Neuronal stem cell (in vitro differentiated cells): ENCODE measurements around the gene GRIK4.
A peak's percentile ranks its signal among the peaks of the same experiment; 100 is the strongest.

Experiments used
- DNase-seq: peaks from one replicate; pipeline ENCODE4 v3.0.0-alpha.2; 2013; ENCODE audit warnings: low spot score
- H2AFZ ChIP-seq: one replicate; pipeline ENCODE4 v1.6.1; 2013; ENCODE audit warnings: mild to moderate bottlenecking, low read length, inconsistent platforms
- H2AK5ac ChIP-seq: 2 replicates; pipeline ENCODE4 v1.6.1; 2013; ENCODE audit warnings: low read depth, mild to moderate bottlenecking, inconsistent platforms, low read length, moderate library complexity, mixed read lengths
- H2BK120ac ChIP-seq: 2 replicates; pipeline ENCODE4 v1.6.1; 2013; ENCODE audit warnings: low read depth, mild to moderate bottlenecking, inconsistent platforms, low read length, moderate library complexity, mixed read lengths
- H2BK12ac ChIP-seq: one replicate; pipeline ENCODE4 v1.6.1; 2013; ENCODE audit warnings: low read length, inconsistent platforms
- H2BK15ac ChIP-seq: 2 replicates; pipeline ENCODE4 v1.6.1; 2013; ENCODE audit warnings: mild to moderate bottlenecking, low read length, inconsistent platforms, mixed read lengths
- H2BK5ac ChIP-seq: one replicate; pipeline ENCODE4 v1.6.1; 2013; ENCODE audit warnings: inconsistent platforms, mild to moderate bottlenecking, low read length, moderate library complexity
- H3K14ac ChIP-seq: one replicate; pipeline ENCODE4 v1.6.1; 2013; ENCODE audit warnings: low read length, inconsistent platforms
- H3K18ac ChIP-seq: 2 replicates; pipeline ENCODE4 v1.6.1; 2013; ENCODE audit warnings: low read length, inconsistent platforms
- H3K23ac ChIP-seq: 2 replicates; pipeline ENCODE4 v1.6.1; 2013; ENCODE audit warnings: low read depth, mild to moderate bottlenecking, mixed read lengths, low read length, inconsistent platforms; ENCODE audit not compliant: poor library complexity
- H3K27ac ChIP-seq: replicated peaks from 3 replicates; pipeline ENCODE4 v1.5.1; 2013; ENCODE audit warnings: low read length, inconsistent platforms
- H3K27me3 ChIP-seq, 3 experiments: 2 replicates each; pipeline ENCODE4 v1.6.1; 2013; ENCODE audit warnings: low read length in 3 of 3, mild to moderate bottlenecking in 2 of 3, inconsistent platforms in 1 of 3, low read depth in 1 of 3, mixed read lengths in 1 of 3, moderate library complexity in 1 of 3; ENCODE audit not compliant: control insufficient read depth in 3 of 3, insufficient read depth in 3 of 3
- H3K36me3 ChIP-seq, 2 donors: replicated peaks in 1 of 2; 2 replicates each; pipeline ENCODE4 v1.6.1; 2013; ENCODE audit warnings: low read length in 2 of 2; ENCODE audit not compliant: control insufficient read depth in 2 of 2, insufficient read depth in 2 of 2
- H3K4ac ChIP-seq: 2 replicates; pipeline ENCODE4 v1.6.1; 2013; ENCODE audit warnings: inconsistent platforms, mild to moderate bottlenecking, low read length, moderate library complexity
- H3K4me1 ChIP-seq, 2 donors: 1 replicate in 1 of 2; 2 replicates in 1 of 2; pipeline ENCODE4 v1.6.1; 2013; ENCODE audit warnings: low read length in 2 of 2, low read depth in 1 of 2; ENCODE audit not compliant: control insufficient read depth in 2 of 2, insufficient read depth in 1 of 2
- H3K4me2 ChIP-seq: one replicate; pipeline ENCODE4 v1.6.1; 2013; ENCODE audit warnings: mild to moderate bottlenecking, low read length, inconsistent platforms; ENCODE audit not compliant: insufficient read depth, poor library complexity, severe bottlenecking
- H3K4me3 ChIP-seq, 2 donors: 2 replicates each; pipeline ENCODE4 v1.5.1; 2013; ENCODE audit warnings: low read length in 2 of 2, mild to moderate bottlenecking in 2 of 2, inconsistent platforms in 1 of 2, moderate library complexity in 1 of 2
- H3K79me1 ChIP-seq: one replicate; pipeline ENCODE4 v1.6.1; 2013; ENCODE audit warnings: low read depth, mild to moderate bottlenecking, inconsistent platforms, low read length, moderate library complexity
- H3K9ac ChIP-seq: one replicate; pipeline ENCODE4 v1.6.1; 2013; ENCODE audit warnings: mild to moderate bottlenecking, low read depth, low read length, inconsistent platforms; ENCODE audit not compliant: poor library complexity
- H3K9me3 ChIP-seq, 2 donors: replicated peaks in 1 of 2; 2 replicates each; pipeline versions ENCODE3 to v1.6.1; 2013; ENCODE audit warnings: low read length in 2 of 2, mild to moderate bottlenecking in 2 of 2, inconsistent platforms in 1 of 2, low read depth in 1 of 2, mixed read lengths in 1 of 2, moderate library complexity in 1 of 2; ENCODE audit not compliant: control insufficient read depth in 2 of 2, insufficient read depth in 1 of 2
- H4K8ac ChIP-seq: one replicate; pipeline ENCODE4 v1.6.1; 2013; ENCODE audit warnings: low read depth, mild to moderate bottlenecking, inconsistent platforms, low read length, moderate library complexity
- H4K91ac ChIP-seq: one replicate; pipeline ENCODE4 v1.6.1; 2013; ENCODE audit warnings: low read length, low read depth, mild to moderate bottlenecking, inconsistent platforms; ENCODE audit not compliant: poor library complexity
- WGBS, 2 donors: extraction: QIAGEN DNeasy Blood & Tissue Kit; methylation state at CpG; one replicate each; pipeline ENCODE4 v1.1.7; 2013; ENCODE audit warnings: missing lambda C conversion rate in 2 of 2, mixed read lengths in 1 of 2; ENCODE audit not compliant: insufficient read length in 2 of 2, insufficient replicate concordance in 1 of 2; ENCODE audit errors: extremely low coverage in 2 of 2; 5-methylcytosine and 5-hydroxymethylcytosine counted together

GRIK4 gene

DNA sequence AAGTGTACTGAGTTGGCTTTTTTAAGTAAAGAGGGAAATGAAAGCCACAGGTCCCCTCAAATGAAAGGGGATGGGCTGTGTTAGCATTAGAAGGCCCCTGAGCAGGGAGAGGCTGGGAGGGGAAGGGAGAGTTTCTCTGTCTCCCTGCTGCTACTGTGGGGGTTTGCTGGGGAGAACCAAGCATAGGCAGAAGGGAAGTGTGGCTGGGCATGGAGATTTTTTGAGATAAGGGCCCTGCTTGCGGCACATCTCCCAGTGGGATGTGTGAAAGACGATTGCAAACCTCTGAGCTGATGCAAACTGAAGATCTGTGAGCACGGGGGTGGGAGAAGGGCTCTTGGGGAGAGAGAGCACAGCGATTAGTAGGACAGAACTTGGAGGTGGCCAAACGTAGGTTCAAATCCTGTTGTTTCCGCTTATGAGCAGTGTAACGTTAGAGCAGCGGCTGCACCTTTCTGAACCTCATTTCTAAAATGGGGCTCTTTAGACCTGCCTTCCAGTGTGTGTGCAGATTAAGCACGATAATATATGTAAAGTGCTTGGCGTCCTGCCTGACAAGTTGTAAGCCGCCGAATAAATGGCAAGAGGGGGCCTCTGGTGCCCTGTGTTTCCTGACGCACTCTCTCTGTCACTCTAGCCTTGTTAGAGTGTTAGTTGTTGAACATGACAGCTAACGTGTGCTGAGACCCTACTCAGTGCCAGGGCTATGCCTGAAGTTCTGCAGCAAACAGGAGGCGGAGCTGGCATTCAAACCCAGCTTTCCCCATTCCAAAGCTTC, 122.3 kb downstream of the GRIK4 start:
- DNase-seq: no peak
- H2BK12ac ChIP-seq: no peak overlapping the region
- no peak overlapping the region for H3K14ac ChIP-seq
- no peak overlapping the region for H3K4me2 ChIP-seq
- H2AK5ac ChIP-seq: peak overlapping the region; percentile 4
- H3K4me3 ChIP-seq: no peak overlapping the region
- H2BK5ac ChIP-seq: no peak overlapping the region
- no CpG with 5 or more reads among the region's 15 CpGs for WGBS, 2 donors
- peaks cover 8 to 33% of the 10 kb centered on the region in 2 donors for H3K4me1 ChIP-seq
- H3K79me1 ChIP-seq: no peaks in the 10 kb centered on the region
- H3K9me3 ChIP-seq: no peaks in the 10 kb centered on the region
- H2AFZ ChIP-seq: no peak overlapping the region
- no peaks in the 10 kb centered on the region for H3K27me3 ChIP-seq
- no peaks in the 10 kb centered on the region for H3K36me3 ChIP-seq
- no peak overlapping the region for H3K18ac ChIP-seq
- H4K91ac ChIP-seq: no peak overlapping the region
- H2BK15ac ChIP-seq: no peak overlapping the region
- H3K9ac ChIP-seq: no peak overlapping the region
- H4K8ac ChIP-seq: no peak overlapping the region
- no peak overlapping the region for H3K23ac ChIP-seq
- H3K27ac ChIP-seq: no peak overlapping the region
- H2BK120ac ChIP-seq: no peak overlapping the region
- no peak overlapping the region for H3K4ac ChIP-seq

DNA sequence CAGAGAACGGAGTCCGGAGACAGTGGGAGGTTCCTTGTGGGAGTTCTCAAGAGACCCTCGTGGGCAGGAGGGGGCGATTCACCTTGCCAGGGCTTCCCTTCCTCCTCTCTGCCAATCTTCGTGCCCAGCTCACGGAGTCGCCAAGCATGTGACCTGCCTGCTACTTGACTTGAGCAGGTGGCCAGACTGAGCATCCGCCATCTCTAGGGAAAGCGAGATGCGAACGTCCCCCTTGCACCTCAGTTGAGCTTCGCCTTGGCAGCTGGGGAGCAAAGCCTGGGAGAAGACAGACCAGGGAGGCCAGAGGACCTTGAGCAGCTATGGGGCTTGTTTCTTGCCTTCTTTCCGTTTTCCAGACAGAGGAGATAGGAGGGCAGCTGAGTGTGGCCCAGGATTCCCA, 123.2 kb downstream of the GRIK4 start:
- Histone ChIP-seq H3K79me1 (no peaks in the 10 kb centered on the region), H3K4me3 (no peak overlapping the region), H3K27me3 (no peaks in the 10 kb centered on the region), H2BK5ac (no peak overlapping the region), H2AFZ (no peak overlapping the region), H4K91ac (no peak overlapping the region), H3K4me2 (no peak overlapping the region), H3K4me1 (peaks cover 7 to 30% of the 10 kb centered on the region in 2 donors), H3K14ac (no peak overlapping the region), H2BK120ac (no peak overlapping the region), H2BK12ac (no peak overlapping the region), H3K27ac (no peak overlapping the region), H3K4ac (no peak overlapping the region), H3K23ac (peak overlapping the region; percentile 70), H2BK15ac (no peak overlapping the region), H3K18ac (peak overlapping the region; percentile 63), H3K36me3 (no peaks in the 10 kb centered on the region), H3K9ac (no peak overlapping the region), H4K8ac (no peak overlapping the region), H3K9me3 (no peaks in the 10 kb centered on the region), H2AK5ac (peak overlapping the region; percentile 4)
- no CpG with 5 or more reads among the region's 13 CpGs for WGBS, 2 donors
- DNase-seq: no peak

DNA sequence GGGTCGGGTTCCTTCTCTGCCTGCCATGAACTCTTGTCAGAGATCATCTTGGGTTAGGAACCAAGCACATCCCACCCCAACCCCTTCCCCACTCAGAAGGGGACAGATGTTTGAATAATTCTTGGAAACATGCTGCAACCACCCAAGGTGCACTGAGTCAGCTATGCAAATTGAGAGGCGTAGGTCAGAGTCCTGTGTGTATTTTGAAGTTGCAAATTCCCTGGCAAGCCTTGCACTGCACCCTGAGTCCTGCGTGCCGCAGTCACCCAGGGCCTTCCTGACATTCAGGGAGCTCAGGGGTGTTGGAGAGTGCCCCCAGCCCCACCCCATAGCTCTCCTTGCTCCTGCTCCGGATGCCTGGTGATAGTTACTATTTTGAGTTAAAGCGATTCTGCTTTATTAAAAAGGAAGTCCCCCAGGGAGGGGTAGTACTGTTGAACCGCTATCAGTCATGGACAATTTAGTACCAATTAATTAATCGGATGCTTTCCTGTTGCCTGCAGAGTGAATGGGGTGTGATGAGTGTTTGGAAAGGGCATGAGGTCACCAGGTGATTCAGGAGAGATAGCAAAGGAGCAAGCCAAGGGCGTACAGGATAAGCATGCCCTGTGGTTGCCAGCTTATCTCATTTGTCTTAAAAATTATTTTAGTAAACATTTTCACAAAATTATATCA, 123.7 kb downstream of the GRIK4 start:
- no peak overlapping the region for H3K4me3 ChIP-seq
- no peak overlapping the region for H2BK5ac ChIP-seq
- H3K23ac ChIP-seq: no peak overlapping the region
- no peak overlapping the region for H2BK120ac ChIP-seq
- no peaks in the 10 kb centered on the region for H3K27me3 ChIP-seq
- WGBS, 2 donors: no CpG with 5 or more reads among the region's 9 CpGs
- no peak overlapping the region for H2BK15ac ChIP-seq
- H3K9me3 ChIP-seq: no peaks in the 10 kb centered on the region
- no peak overlapping the region for H3K27ac ChIP-seq
- no peak overlapping the region for H2BK12ac ChIP-seq
- H2AK5ac ChIP-seq: no peak overlapping the region
- H3K79me1 ChIP-seq: no peaks in the 10 kb centered on the region
- no peak overlapping the region for H4K91ac ChIP-seq
- H3K4ac ChIP-seq: no peak overlapping the region
- H3K4me1 ChIP-seq: peaks cover 4 to 25% of the 10 kb centered on the region in 2 donors
- no peaks in the 10 kb centered on the region for H3K36me3 ChIP-seq
- no peak overlapping the region for H3K18ac ChIP-seq
- H4K8ac ChIP-seq: no peak overlapping the region
- no peak overlapping the region for H2AFZ ChIP-seq
- DNase-seq: no peak
- peak overlapping the region; percentile 66 for H3K14ac ChIP-seq
- no peak overlapping the region for H3K9ac ChIP-seq
- H3K4me2 ChIP-seq: no peak overlapping the region

DNA sequence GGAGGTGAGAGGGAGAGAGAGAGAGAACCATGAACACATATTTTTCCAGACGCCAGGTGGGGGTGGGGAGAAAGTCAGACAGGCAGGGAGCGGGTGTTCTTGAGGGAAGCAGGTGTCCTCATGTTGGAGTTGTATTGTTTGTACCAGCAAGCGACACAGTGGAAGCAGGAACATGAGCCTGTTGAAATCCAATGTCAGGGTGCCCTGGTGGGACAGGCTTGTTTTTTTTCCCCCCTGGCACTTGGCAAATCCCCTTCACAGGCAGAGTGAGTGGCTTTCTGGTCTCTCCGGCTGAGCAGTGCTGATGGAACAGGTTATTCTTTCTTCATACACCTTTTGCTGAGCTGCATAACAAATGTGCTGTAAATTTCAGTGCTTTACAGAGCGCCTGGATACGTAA, 125.6 kb downstream of the GRIK4 start:
- H3K4me3 ChIP-seq: no peak overlapping the region
- H3K4ac ChIP-seq: no peak overlapping the region
- no peaks in the 10 kb centered on the region for H3K27me3 ChIP-seq

More for the DNA sequence above, 125.6 kb downstream of the GRIK4 start:
- Histone ChIP-seq H3K9me3 (no peaks in the 10 kb centered on the region), H4K91ac (no peak overlapping the region), H2BK12ac (no peak overlapping the region), H3K79me1 (no peaks in the 10 kb centered on the region), H2AFZ (no peak overlapping the region), H2BK5ac (no peak overlapping the region), H3K4me1 (peaks cover 3 to 24% of the 10 kb centered on the region in 2 donors), H3K36me3 (no peaks in the 10 kb centered on the region), H3K18ac (no peak overlapping the region), H3K14ac (no peak overlapping the region), H3K4me2 (no peak overlapping the region), H2BK120ac (no peak overlapping the region), H2BK15ac (no peak overlapping the region), H3K27ac (no peak overlapping the region), H2AK5ac (no peak overlapping the region), H3K23ac (no peak overlapping the region), H4K8ac (no peak overlapping the region), H3K9ac (no peak overlapping the region)
- DNase-seq: no peak
- no CpG with 5 or more reads among the region's 6 CpGs for WGBS, 2 donors
